NT2/D1 (cell line): ENCODE results near the gene MAPK6.

Experiments used
- SUZ12 ChIP-seq: IDR thresholded peaks from 2 replicates; pipeline ENCODE4 v1.6.1; 2011; ENCODE audit not compliant: insufficient read length, insufficient read depth; ENCODE audit errors: extremely low read depth
- YY1 ChIP-seq: IDR thresholded peaks from 2 replicates; pipeline ENCODE4 v1.6.1; 2011; ENCODE audit not compliant: insufficient read length, insufficient read depth
- ZNF274 ChIP-seq: IDR thresholded peaks from 2 replicates; pipeline ENCODE4 v1.6.1; 2011; ENCODE audit warnings: mild to moderate bottlenecking, low read depth, low read length

DNA sequence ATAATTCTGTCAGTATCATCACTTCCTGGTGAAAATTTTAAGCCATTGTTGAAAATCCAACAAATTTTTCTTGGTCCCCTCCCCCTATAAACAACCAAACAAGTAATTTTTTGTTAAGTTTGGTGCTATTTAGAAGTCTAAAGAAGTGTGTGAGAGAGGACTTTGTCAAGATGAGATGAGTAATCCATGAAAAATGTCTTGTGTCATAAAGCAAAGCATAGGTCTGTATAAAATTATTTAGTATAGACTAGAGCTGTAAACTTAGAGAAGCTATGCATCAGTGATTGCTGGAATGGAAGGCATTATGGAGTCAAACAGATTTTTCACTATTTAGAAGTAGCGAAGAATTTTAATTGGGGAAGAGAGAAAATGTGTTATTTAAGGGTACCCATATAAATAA lies 31.4 kb downstream of the MAPK6 start:
- TF ChIP-seq YY1 (no peak), SUZ12 (no peak), ZNF274 (no peak)
